Stomach (tissue), 9 donors: Measurements from ENCODE around the gene PPP1R1B. TPM values are rescaled to one million over a fixed set of nuclear protein-coding genes. Genes with fewer than 3 reads are reported as not detected.
A peak's percentile ranks its signal among the peaks of the same experiment; 100 is the strongest.

Source experiments
- DNase-seq, 2 donors: peaks; one replicate each; pipeline versions ENCODE4 v3.0.0 to v3.0.0-alpha.2; 2013 to 2019
- H3K27ac ChIP-seq, 5 donors: fragments of 200-600 bp in 4 of 5; sonication (generic) in 4 of 5; one replicate each; pipeline ENCODE4 v1.5.1; 2013 to 2019; ENCODE audit warnings: mild to moderate bottlenecking in 1 of 5, moderate library complexity in 1 of 5
- H3K27me3 ChIP-seq, 3 donors: fragments of 200-600 bp; sonication (generic); one replicate each; pipeline ENCODE4 v1.5.1; 2017 to 2019; ENCODE audit warnings: mixed run types in 1 of 3
- H3K36me3 ChIP-seq, 4 donors: fragments of 200-600 bp; sonication (generic); 1 replicate in 3 of 4; 2 replicates in 1 of 4; pipeline ENCODE4 v1.5.1; 2016 to 2019
- H3K4me1 ChIP-seq, 4 donors: fragments of 200-600 bp; sonication (generic); one replicate each; pipeline ENCODE4 v1.5.1; 2016 to 2019
- H3K4me3 ChIP-seq, 4 donors: fragments of 200-600 bp; sonication (generic) in 3 of 4; one replicate each; pipeline ENCODE4 v1.5.1; 2016 to 2019; ENCODE audit warnings: mild to moderate bottlenecking in 1 of 4
- H3K9me3 ChIP-seq, 4 donors: fragments of 200-600 bp; sonication (generic); one replicate each; pipeline ENCODE4 v1.5.1; 2016 to 2019
- EP300 ChIP-seq: sonication (generic); formaldehyde crosslinking; IDR thresholded peaks from one replicate; pipeline ENCODE4 v1.6.1; 2017; ENCODE audit warnings: antibody characterized with exemption
- POLR2A ChIP-seq, 4 donors: fragments of 450-650 bp; IDR thresholded peaks; one replicate each; pipeline ENCODE4 v1.6.1; 2016; ENCODE audit warnings: antibody characterized with exemption in 4 of 4, control low read depth in 2 of 4, mild to moderate bottlenecking in 1 of 4, moderate library complexity in 1 of 4
- POLR2AphosphoS5 ChIP-seq, 3 donors: sonication (generic); formaldehyde crosslinking; IDR thresholded peaks; one replicate each; pipeline ENCODE4 v1.6.1; 2016; ENCODE audit warnings: antibody characterized with exemption in 3 of 3
- WGBS, 5 donors: extraction: QIAGEN DNeasy Blood & Tissue Kit in 3 of 5; methylation state at CpG; one replicate each; pipeline versions ENCODE4 v1.1.5 to v1.1.7; 2013 to 2018; 5-methylcytosine and 5-hydroxymethylcytosine counted together
- intact Hi-C: fragments of 100-400 bp; cut with DNase I; formaldehyde crosslinking; loops from one replicate; pipeline ENCODE4 v1.15.1; 2023; ENCODE audit warnings: low total_unique reads
- polyA plus RNA-seq, 3 donors: library from polyadenylated mRNA; stranded (reverse); fragments of 200-250 nt; gene quantifications; one replicate each; pipeline ENCODE4 v1.2.3, GENCODE V29; 2013
- total RNA-seq, 5 donors: library from RNA; depleted of rRNA; stranded (reverse); fragments of >200 nt; gene quantifications; one replicate each; pipeline versions ENCODE4 v1.1.0 to v1.2.3, GENCODE V29; 2014 to 2016
- TF ChIP-seq, protein P1 (sequence below), 7 experiments: fragments of 450-650 bp in 4 of 7; fragments of 200-600 bp in 3 of 7; sonication (generic) in 3 of 7; IDR thresholded peaks; one replicate each; pipeline ENCODE4 v1.5.1; 2016 to 2019; ENCODE audit warnings: antibody characterized with exemption in 7 of 7, control low read depth in 2 of 7, mild to moderate bottlenecking in 1 of 7
- donor health status: healthy with polysubstance abuse.
- donor health status: Bipolar disorder and iron deficiency.
- donor health status: healthy.

PPP1R1B gene
- total and polyA plus RNA-seq, 8 donors: 0.58 to 279 (median 10.3) TPM

DNA sequence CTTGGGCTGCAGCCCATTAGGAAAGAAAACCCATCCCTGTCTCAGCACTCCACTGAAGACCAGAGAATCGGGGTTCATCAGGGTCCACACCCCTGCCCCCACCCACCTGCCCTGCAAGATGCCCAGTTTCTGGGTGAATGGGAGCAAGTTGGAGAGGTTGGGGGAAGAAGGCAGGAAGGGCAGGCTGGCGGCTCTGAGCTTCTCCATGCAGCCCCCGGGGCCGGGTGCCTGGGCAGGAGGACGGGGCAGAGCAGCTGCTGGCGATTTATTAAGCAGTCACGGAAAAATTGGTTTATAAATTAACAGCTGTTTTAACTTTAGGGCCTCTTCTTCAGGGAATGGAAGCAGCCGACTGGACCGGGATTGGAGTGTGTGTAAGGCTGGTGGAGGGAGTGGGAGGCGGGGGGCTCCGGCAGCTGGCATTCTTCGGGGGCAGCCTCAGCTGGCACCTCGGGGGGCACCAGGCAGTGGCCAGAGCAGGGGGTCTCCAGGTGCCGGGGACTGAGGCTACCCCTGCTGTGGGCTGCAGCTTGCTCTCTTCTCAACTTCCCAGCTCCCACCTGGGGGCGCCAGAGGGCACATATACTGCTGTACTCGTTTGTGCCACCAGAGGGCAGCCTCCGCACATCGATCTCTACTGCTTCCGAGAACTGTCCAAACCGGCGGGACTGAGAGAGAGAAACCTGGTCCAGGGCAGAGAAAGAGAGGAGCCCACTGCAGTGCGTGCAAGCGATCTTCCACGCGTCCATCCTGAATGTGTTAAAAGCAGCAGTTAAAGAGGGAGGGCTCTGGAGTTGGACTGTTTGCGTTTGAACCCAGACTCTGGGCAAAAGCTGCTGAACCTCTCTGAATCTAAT lies 5.0 kb upstream of the PPP1R1B start:
- intact Hi-C loops: no loop called here
- Histone ChIP-seq H3K36me3 (no peaks in the 10 kb centered on the region), H3K27ac (peak overlapping the region in 1 of 5 donors; percentile 18), H3K9me3 (no peaks in the 10 kb centered on the region), H3K27me3 (peaks cover 3 to 64% (median 22%) of the 10 kb centered on the region in 3 donors), H3K4me1 (peaks cover 13 to 47% (median 44%) of the 10 kb centered on the region in 4 donors), H3K4me3 (no peak overlapping the region)
- DNase-seq: peak; percentile 92 to 93
- 10 to 18% (median 11%) methylated on average over 19 to 26 of the region's 26 CpGs for WGBS, 5 donors
- TF ChIP-seq, protein P1, sequence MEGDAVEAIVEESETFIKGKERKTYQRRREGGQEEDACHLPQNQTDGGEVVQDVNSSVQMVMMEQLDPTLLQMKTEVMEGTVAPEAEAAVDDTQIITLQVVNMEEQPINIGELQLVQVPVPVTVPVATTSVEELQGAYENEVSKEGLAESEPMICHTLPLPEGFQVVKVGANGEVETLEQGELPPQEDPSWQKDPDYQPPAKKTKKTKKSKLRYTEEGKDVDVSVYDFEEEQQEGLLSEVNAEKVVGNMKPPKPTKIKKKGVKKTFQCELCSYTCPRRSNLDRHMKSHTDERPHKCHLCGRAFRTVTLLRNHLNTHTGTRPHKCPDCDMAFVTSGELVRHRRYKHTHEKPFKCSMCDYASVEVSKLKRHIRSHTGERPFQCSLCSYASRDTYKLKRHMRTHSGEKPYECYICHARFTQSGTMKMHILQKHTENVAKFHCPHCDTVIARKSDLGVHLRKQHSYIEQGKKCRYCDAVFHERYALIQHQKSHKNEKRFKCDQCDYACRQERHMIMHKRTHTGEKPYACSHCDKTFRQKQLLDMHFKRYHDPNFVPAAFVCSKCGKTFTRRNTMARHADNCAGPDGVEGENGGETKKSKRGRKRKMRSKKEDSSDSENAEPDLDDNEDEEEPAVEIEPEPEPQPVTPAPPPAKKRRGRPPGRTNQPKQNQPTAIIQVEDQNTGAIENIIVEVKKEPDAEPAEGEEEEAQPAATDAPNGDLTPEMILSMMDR (IDR thresholded peaks at IDR 0.05): peak in 5 of 7 experiments; percentile 91 to 100 (median 99)
- no peak for TF ChIP-seq POLR2A (IDR thresholded peaks at IDR 0.05)
- TF ChIP-seq POLR2AphosphoS5 (IDR thresholded peaks at IDR 0.05): peak in 2 of 3 donors; percentile 54 to 84
- no peak for TF ChIP-seq EP300

- Histone ChIP-seq H3K9me3 (no peaks in the 10 kb centered on the region), H3K4me1 (peaks cover 15 to 49% (median 47%) of the 10 kb centered on the region in 4 donors), H3K27ac (peak overlapping the region in 1 of 5 donors; percentile 18), H3K4me3 (no peak overlapping the region), H3K36me3 (no peaks in the 10 kb centered on the region), H3K27me3 (peaks cover 10 to 64% (median 29%) of the 10 kb centered on the region in 3 donors)
- intact Hi-C loops: no loop called here
- WGBS, 5 donors: 48 to 60% (median 55%) methylated on average over 16 of the region's 16 CpGs
- DNase-seq: no peak
- TF ChIP-seq POLR2A (IDR thresholded peaks at IDR 0.05) (no peak), EP300 (no peak)
- TF ChIP-seq, protein P1 (IDR thresholded peaks at IDR 0.05): no peak
These were observed 4.3 kb upstream of the PPP1R1B start for GRCh38 chr17:39622380-39623006.

GRCh38 chr17:39623356-39623950 lies 3.3 kb upstream of the PPP1R1B start:
- WGBS, 5 donors: 2 to 7% (median 5%) methylated on average over 16 of the region's 16 CpGs
- peak; percentile 92 to 93 for DNase-seq
- Histone ChIP-seq H3K4me3 (no peak overlapping the region), H3K27me3 (peaks cover 10 to 66% (median 37%) of the 10 kb centered on the region in 3 donors), H3K27ac (no peak overlapping the region), H3K36me3 (no peaks in the 10 kb centered on the region), H3K4me1 (peaks cover 11 to 50% (median 47%) of the 10 kb centered on the region in 4 donors), H3K9me3 (no peaks in the 10 kb centered on the region)
- TF ChIP-seq POLR2A (IDR thresholded peaks at IDR 0.05) (no peak), EP300 (no peak), POLR2AphosphoS5 (IDR thresholded peaks at IDR 0.05) (peak in 1 of 3 donors; percentile 44)
- TF ChIP-seq, protein P1 (IDR thresholded peaks at IDR 0.05): peak in 5 of 7 experiments; percentile 88 to 95 (median 92)
- intact Hi-C loops: no loop called here

DNA sequence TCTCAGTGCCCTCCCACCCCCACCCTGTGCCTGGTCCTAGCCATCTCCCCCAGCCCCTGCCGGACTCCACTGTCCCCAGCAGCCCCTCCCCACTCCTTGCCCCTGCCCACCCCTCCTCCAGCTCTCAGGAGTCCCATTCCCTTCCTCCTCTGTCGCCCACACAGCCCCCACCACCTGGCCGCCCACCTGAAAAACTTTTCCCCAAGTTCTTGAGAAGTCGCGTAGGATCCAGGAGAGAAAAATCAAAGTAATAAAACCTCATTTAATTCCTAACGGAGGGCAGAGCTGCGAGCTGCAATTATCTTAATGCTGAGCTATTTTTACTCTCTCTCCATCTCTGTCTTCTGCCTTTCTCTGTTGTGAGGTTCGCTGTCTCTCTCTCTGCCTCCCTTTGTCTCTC lies 2.4 kb upstream of the PPP1R1B start:
- Histone ChIP-seq H3K27ac (no peak overlapping the region), H3K4me1 (peaks cover 11 to 50% (median 43%) of the 10 kb centered on the region in 4 donors), H3K27me3 (peaks cover 10 to 66% (median 39%) of the 10 kb centered on the region in 3 donors), H3K9me3 (no peaks in the 10 kb centered on the region), H3K36me3 (no peaks in the 10 kb centered on the region), H3K4me3 (no peak overlapping the region)
- TF ChIP-seq, protein P1 (IDR thresholded peaks at IDR 0.05): no peak
- no peak for TF ChIP-seq POLR2AphosphoS5 (IDR thresholded peaks at IDR 0.05)
- no peak for TF ChIP-seq EP300
- TF ChIP-seq POLR2A (IDR thresholded peaks at IDR 0.05): no peak
- 78 to 88% (median 82%) methylated on average over 8 of the region's 8 CpGs for WGBS, 5 donors
- no peak for DNase-seq
- intact Hi-C loops: no loop called here
